PFSK-1 (cell line): ENCODE results near the gene CHIT1.

ENCODE experiments used
- FOXP2 ChIP-seq: optimal IDR thresholded peaks from 2 replicates; pipeline ENCODE3; 2011; ENCODE audit warnings: borderline replicate concordance, control low read depth, inconsistent platforms; ENCODE audit not compliant: insufficient read depth; ENCODE audit errors: extremely low read length, extremely low read depth
- POLR2AphosphoS5 ChIP-seq: IDR thresholded peaks from 2 replicates; pipeline ENCODE4 v1.6.1; 2012; ENCODE audit warnings: low read depth, mild to moderate bottlenecking, control low read depth, low read length, moderate library complexity
- TF ChIP-seq, protein P1 (sequence below), 2 experiments: IDR thresholded peaks; 2 replicates each; pipeline versions ENCODE4 v1.6.1 to v1.8.0; 2011 to 2012; ENCODE audit warnings: low read depth in 2 of 2, low read length in 2 of 2, control low read depth in 1 of 2, inconsistent platforms in 1 of 2, mild to moderate bottlenecking in 1 of 2, moderate library complexity in 1 of 2; ENCODE audit not compliant: insufficient read depth in 1 of 2

DNA sequence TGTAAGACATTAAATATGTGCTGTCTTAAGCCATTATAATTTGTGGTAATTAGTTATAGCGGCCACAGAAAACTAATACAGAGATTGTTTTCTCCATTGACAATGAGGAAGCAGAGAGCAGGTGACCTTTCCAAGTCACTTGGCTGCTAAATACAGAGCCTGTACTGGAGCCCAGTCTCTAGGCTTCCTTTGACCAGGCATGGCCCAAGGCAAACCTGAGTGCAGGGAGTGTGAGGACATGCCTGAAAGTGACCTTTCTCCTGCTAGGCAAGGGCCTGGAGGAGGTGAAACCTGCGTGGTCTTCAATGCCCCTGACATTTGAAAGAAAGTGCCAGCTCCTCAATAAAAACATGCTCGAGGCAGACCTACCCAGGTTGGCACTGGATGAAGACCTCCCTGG lies 30.5 kb downstream of the CHIT1 start:
- TF ChIP-seq FOXP2: no peak
- TF ChIP-seq, protein P1, sequence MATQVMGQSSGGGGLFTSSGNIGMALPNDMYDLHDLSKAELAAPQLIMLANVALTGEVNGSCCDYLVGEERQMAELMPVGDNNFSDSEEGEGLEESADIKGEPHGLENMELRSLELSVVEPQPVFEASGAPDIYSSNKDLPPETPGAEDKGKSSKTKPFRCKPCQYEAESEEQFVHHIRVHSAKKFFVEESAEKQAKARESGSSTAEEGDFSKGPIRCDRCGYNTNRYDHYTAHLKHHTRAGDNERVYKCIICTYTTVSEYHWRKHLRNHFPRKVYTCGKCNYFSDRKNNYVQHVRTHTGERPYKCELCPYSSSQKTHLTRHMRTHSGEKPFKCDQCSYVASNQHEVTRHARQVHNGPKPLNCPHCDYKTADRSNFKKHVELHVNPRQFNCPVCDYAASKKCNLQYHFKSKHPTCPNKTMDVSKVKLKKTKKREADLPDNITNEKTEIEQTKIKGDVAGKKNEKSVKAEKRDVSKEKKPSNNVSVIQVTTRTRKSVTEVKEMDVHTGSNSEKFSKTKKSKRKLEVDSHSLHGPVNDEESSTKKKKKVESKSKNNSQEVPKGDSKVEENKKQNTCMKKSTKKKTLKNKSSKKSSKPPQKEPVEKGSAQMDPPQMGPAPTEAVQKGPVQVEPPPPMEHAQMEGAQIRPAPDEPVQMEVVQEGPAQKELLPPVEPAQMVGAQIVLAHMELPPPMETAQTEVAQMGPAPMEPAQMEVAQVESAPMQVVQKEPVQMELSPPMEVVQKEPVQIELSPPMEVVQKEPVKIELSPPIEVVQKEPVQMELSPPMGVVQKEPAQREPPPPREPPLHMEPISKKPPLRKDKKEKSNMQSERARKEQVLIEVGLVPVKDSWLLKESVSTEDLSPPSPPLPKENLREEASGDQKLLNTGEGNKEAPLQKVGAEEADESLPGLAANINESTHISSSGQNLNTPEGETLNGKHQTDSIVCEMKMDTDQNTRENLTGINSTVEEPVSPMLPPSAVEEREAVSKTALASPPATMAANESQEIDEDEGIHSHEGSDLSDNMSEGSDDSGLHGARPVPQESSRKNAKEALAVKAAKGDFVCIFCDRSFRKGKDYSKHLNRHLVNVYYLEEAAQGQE (IDR thresholded peaks at IDR 0.05; ENCODE audit: insufficient read depth in 1 of 2, low read depth in 2 of 2, low read length in 2 of 2): no peak
- TF ChIP-seq POLR2AphosphoS5: no peak
